ENCODE data around the gene MIB2.
A peak's percentile ranks its signal among the peaks of the same experiment; 100 is the strongest.

DNA sequence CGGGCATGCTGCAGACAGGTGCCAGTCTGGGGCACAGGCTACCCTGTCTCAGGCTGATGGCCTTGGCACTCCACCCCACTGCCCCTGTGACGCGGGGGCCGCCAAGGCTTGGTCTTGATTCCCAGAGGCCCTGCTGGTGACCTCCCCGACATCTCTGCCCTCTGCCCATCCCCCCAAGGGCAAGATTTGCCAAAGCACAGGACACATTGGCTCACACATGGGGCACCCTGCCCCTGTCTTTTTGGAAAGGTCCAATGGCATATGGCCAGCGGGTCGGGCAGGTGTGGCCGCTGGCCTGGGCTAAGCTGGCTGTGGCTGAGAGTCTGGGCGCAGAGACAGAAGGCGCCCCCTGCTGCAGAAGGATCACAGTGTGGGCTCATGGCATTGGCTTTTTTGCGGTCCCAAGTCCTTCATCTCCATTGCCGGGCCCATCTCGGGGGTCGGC lies 4.6 kb downstream of the MIB2 start:
- TF ChIP-seq, protein P1, sequence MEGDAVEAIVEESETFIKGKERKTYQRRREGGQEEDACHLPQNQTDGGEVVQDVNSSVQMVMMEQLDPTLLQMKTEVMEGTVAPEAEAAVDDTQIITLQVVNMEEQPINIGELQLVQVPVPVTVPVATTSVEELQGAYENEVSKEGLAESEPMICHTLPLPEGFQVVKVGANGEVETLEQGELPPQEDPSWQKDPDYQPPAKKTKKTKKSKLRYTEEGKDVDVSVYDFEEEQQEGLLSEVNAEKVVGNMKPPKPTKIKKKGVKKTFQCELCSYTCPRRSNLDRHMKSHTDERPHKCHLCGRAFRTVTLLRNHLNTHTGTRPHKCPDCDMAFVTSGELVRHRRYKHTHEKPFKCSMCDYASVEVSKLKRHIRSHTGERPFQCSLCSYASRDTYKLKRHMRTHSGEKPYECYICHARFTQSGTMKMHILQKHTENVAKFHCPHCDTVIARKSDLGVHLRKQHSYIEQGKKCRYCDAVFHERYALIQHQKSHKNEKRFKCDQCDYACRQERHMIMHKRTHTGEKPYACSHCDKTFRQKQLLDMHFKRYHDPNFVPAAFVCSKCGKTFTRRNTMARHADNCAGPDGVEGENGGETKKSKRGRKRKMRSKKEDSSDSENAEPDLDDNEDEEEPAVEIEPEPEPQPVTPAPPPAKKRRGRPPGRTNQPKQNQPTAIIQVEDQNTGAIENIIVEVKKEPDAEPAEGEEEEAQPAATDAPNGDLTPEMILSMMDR (IDR thresholded peaks at IDR 0.05) = peak in 1 of 6 experiments; percentile 19
- no peak for TF ChIP-seq POLR2A (IDR thresholded peaks at IDR 0.05)
